IPS DF 4.7 (cell line): Measurements from ENCODE around the gene HMBS.
A peak's percentile ranks its signal among the peaks of the same experiment; 100 is the strongest.
"Not testable (repeated sequence)": the region's sequence is repeated elsewhere in the genome, so short reads cannot be mapped to it uniquely, and the experiment has no call there.

Experiments
- DNase-seq: peaks from one replicate; pipeline ENCODE4 v3.0.0-alpha.2; 2013; ENCODE audit warnings: low spot score; ENCODE audit errors: extremely low read depth

HMBS gene

GRCh38 chr11:119084663-119085436 is at the start of gene HMBS:
Gene HMBS, plus strand, starts transcription at chr11:119084881. Its CDS starts 153 bp downstream, at chr11:119085034.
- DNase-seq = peak; percentile 82

DNA sequence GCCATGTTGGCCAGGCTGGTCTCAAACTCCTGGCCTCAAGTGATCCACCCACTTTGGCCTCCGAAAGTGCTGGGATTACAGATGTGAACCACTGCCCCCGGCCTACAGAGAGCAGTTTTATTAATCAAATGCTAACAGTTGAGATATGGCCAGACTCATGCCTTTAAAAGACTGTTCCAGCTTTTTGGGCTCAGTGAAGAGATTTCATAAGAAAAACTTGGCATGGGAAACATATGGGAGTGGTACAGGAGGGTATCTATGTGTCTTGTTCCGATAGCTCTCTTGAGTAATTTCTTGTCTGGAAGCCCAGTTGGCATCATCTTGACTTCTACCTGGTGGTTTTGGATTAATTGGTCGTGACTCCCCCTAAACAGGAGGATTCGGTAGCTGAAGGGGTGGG is 45.8 kb upstream of the HMBS start:
- DNase-seq = no peak

GRCh38 chr11:119039471-119039870 is 45.2 kb upstream of the HMBS start:
- not testable (repeated sequence) for DNase-seq

GRCh38 chr11:119041821-119042514 is 42.7 kb upstream of the HMBS start:
- DNase-seq = no peak

DNA sequence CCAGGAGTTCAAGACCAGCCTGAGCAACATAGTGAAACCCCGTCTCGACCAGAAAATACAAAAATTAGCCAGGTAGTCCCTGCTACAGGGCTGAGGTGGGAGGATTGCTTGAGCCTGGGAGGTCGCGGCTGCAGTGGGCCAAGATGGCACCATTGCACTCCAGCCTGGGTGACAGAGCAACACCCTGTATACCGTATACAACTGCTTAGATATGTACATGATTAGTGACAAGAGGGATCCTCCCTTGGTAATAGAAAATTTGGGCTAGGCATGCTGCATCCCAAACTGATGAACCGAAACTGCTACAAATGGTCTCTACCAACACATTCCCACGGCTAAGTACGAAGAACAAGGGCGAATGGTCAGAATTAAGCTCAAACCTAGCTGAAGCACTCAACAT is 41.8 kb upstream of the HMBS start:
- no peak for DNase-seq

DNA sequence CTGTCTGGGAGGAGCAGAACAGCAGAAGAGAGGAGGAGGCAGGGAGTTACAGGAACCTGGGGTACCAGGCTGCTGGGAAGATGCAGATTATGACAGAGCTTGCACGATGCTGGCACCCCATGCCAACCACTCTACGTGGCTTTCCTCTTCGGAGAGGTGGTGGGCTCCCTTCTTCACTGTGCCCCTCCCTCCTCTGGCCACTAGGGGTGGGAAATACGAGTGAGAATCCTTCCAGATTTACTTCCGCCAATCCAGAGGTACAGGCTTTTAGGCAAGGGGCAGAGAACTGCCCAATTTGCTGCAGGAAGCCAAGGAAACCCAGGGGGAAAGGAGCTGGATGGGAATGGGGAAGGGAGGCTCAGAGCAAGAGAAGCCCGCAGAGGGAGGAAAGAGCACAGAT is 40.0 kb upstream of the HMBS start:
- no peak for DNase-seq

DNA sequence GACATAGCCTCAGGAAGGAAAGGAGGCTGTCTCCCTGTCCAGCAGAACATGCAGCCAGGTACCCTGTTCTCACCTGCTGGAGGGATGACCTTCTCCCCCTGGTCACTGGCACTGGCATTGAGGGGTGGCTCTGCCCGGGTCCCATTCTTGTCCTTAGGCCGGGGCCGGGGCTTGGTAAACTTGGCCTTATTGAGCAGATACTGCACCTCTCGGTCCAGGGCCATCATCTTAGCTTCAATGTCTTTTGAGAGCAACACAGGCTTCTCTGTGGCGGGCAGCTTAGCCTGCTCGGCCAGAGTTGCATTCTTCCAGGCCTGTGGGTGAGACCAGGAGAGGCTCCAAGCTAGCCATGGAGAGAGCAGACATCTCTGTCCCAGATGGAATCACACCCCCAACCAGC is 38.2 kb upstream of the HMBS start:
- DNase-seq = no peak

DNA sequence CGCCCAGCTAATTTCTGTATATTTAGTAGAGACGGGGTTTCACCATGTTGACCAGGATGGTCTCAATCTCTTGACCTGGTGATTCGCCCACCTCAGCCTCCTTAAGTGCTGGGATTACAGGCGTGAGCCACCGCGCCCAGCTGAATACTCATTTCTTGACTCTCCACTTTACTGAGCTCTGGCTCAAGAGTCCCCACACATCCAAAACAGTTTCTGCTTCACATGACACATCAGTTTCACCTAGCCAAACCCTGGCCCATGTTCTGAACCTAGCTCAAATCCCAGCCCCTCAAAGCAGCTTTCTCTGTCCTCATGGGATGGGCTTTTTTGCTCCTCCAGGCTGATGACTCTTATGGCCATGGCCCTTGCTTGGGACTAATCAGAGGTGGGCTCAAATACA is 37.5 kb upstream of the HMBS start:
- no peak for DNase-seq

DNA sequence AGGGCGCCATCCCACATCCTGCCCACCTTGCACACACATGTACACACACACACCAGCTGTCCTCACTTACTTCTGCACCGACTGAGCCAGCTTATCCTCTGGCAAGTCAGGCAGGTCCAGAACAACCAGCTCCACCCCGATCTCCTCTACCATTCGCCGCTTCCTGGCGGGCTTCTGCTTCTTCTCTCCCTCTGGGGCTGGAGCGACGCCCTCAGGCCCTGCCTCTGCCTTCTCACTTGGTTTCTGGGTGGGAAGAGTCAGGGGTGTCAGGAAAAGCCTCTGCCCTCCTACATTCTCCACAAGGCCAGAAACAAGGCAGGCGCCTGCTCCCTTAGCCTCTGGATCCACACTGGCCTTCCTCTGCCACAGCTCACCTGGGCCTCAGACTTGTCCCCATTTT is 36.0 kb upstream of the HMBS start:
- DNase-seq = no peak

- DNase-seq = no peak
These were observed 35.6 kb upstream of the HMBS start for GRCh38 chr11:119049081-119049480.

DNA sequence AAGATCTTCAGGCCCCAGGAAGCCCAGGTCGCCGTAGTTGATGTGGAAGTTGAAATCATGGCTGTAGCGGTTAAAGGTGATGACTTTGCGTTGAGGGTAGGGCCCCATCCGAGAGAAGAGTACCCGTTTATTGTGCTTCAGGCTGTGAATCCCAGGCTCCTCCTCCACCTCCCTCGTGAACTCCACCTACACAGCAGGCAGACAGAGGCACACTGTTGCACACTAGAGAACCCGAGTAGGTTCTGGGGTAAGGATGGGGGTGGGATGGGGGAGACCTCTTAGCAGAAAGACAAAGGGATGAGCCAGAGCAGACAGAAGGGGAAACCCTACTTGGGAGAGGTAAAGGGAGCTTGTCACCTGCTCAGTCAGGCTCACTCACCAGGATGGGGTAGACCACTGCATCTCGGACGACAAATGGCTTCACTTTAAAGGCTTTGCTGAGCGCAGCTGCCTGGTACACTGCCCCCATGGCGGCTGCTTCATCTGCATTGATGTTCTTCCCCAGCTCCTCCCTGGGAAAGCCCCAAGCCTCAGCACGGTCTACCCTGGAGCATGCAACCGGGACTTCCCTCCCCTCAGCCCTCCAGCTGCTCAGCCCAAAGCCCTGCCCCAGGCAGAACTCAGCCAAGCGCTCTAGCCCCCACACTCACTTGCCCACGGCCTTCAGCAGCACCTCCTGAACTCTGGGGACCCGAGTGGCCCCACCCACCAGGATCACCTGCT is 33.1 kb upstream of the HMBS start:
- DNase-seq = no peak

DNA sequence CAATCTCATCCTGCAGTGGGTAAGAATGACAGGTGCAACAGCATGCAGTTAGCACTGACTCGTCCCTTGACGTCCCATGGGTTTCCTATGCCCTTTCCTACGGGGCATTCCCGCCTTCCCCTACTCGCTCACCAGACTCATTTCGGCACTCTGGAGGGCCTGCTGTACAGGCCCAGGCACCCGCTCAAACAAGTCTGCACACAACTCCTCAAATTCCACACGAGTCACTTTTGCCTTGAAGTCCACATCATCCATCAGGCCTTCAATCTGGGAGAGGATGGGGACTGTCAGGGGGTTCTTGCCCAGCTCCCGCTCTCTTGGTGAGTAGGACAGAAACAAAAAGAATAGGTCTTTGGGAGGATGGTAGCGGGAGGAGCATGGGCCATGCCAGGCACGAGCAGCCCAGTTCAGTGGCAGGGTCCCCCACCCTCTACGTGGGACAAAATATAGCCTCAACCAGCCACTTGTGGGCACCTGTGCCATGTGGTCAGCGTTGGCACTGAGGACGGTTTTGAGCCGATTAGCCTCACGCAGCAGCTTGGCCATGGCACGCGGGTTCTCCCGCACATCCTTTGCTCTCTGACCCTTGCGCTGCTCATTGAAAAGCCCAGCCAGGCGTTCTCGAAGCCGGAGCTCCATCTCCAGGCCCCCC is 32.4 kb upstream of the HMBS start:
- DNase-seq = no peak

GRCh38 chr11:119054418-119054817 is 30.3 kb upstream of the HMBS start:
- no peak for DNase-seq

GRCh38 chr11:119055901-119056300 is 28.8 kb upstream of the HMBS start:
- DNase-seq = no peak

- DNase-seq = no peak
These were observed 28.2 kb upstream of the HMBS start for GRCh38 chr11:119056421-119056999.

GRCh38 chr11:119057000-119057769 is 27.5 kb upstream of the HMBS start, which contains the start of gene HYOU1:
Gene HYOU1, minus strand, starts transcription at chr11:119057205. Its CDS starts 1,045 bp downstream, at chr11:119056160.
- peak; percentile 69 for DNase-seq

GRCh38 chr11:119059128-119059527 is 25.6 kb upstream of the HMBS start:
- not testable (repeated sequence) for DNase-seq

DNA sequence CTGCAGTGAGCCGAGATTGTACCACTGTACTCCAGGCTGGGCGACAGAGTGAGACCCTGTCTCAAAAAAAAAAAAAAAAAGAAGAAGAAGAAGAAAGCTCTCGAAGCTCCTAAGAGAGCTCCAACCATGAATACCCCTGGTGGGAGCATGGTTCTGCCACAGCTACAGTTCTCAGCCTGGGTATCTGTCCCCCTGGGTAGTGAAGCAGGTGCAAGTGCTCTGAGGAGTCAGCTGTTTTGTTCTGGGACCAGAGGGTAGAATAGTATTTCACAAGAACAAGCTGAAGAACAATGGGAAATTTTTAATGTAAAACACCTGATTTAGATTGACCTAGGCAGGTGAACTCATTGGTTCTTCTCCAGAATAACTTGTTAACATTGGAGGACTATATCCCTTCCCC is 23.4 kb upstream of the HMBS start:
- no peak for DNase-seq

DNA sequence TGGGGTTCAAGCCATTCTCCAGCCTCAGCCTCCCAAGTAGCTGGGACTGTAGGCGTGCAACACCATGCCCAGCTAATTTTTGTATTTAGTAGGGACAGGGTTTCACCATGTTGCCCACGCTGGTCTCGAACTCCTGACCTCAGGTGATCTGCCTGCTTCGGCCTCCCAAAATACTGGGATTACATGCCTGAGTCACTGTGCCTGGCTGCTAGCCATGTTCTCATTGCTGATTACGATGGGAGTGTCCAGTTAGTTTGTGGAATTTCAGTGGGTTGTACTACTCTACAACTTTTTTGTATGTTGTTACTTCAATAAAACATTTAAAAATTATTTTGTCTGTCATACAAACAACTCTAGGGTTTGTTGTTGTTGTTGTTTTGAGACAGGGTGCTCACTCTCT is 21.9 kb upstream of the HMBS start:
- no peak for DNase-seq

GRCh38 chr11:119065369-119065768 is 19.3 kb upstream of the HMBS start:
- no peak for DNase-seq
